AG04449 (cell line): ENCODE measurements around the gene HEY2.

Experiments
- CTCF ChIA-PET: fragments of 350-600 bp; formaldehyde crosslinking; extraction: SDS; loops from one replicate; lab custom pipeline; 2021; ENCODE audit warnings: antibody characterized with exemption; lab: Yijun Ruan, JAX
- POLR2A ChIA-PET: fragments of 400-600, 350-600 bp; formaldehyde crosslinking; extraction: SDS; loops from one replicate; lab custom pipeline; 2020; ENCODE audit warnings: antibody characterized with exemption, inconsistent platforms; lab: Yijun Ruan, JAX
- DNase-seq: peaks from one replicate; pipeline ENCODE4 v3.0.0-alpha.2; 2010; ENCODE audit warnings: low read depth, low spot score
- H3K4me3 ChIP-seq: 2 replicates; pipeline ENCODE4 v1.5.1; 2011; ENCODE audit warnings: low read depth, mild to moderate bottlenecking, control low read depth, low read length
- TF ChIP-seq, protein P1 (sequence below): IDR thresholded peaks from one replicate; pipeline ENCODE4 v1.5.1; 2011; ENCODE audit warnings: mild to moderate bottlenecking, moderate library complexity, low read length, control low read depth, inconsistent platforms; ENCODE audit not compliant: insufficient read depth; ENCODE audit errors: missing control alignments

HEY2 gene

DNA sequence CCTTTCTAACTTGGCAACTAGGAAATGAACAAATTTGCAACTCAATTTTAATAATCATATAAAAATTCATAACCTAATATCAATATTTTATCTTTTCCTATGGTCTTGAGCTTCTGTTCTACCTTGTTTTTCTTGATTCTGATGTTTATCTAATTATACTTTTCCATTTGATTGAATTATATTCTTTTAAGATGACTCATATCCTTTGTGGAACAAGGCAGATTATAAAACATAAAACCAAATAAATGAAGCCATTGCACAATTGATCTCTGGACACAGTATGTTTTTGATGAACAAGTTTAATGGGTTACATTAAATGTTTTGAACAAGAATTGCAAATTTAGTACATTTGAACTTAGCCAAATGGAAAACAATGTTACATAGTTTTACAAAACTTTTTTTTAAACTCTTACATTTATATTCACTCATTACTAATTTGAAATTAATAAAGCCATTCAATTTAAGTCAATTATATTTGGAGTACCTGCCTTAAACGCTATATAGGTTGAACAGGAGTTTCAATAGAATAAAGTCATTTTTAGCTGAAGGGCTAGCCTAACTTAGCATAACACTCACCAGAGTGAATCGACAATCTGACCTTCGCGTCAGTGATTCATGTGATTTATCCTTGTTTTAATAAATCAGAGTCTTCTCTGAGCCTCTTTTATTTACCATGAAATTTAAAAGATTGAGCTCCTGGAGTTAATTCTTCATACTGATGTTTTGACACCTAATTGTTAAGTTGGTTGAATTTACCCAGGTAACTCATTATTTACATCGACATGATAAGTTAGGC lies 45.1 kb downstream of the HEY2 start:
- TF ChIP-seq, protein P1, sequence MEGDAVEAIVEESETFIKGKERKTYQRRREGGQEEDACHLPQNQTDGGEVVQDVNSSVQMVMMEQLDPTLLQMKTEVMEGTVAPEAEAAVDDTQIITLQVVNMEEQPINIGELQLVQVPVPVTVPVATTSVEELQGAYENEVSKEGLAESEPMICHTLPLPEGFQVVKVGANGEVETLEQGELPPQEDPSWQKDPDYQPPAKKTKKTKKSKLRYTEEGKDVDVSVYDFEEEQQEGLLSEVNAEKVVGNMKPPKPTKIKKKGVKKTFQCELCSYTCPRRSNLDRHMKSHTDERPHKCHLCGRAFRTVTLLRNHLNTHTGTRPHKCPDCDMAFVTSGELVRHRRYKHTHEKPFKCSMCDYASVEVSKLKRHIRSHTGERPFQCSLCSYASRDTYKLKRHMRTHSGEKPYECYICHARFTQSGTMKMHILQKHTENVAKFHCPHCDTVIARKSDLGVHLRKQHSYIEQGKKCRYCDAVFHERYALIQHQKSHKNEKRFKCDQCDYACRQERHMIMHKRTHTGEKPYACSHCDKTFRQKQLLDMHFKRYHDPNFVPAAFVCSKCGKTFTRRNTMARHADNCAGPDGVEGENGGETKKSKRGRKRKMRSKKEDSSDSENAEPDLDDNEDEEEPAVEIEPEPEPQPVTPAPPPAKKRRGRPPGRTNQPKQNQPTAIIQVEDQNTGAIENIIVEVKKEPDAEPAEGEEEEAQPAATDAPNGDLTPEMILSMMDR = no peak
- no peak for DNase-seq
- ChIA-PET CTCF (interaction anchor here (1.1 to 15.5 kb wide), 6 partner anchors 10 to 180 kb away, joined by 3 to 241 read pairs (median 4); partner anchors contain the start of gene HINT3), POLR2A (no interaction called here)
- H3K4me3 ChIP-seq = no peak overlapping the region

GRCh38 chr6:125795301-125795700 lies 45.9 kb downstream of the HEY2 start:
- TF ChIP-seq, protein P1 = no peak
- CTCF ChIA-PET = interaction anchor here (1.3 to 15.5 kb wide), 4 partner anchors 14 to 179 kb away, joined by 3 to 241 read pairs (median 40); partner anchors contain the start of gene HINT3
- no peak overlapping the region for H3K4me3 ChIP-seq
- no peak for DNase-seq
- POLR2A ChIA-PET = no interaction called here

GRCh38 chr6:125797120-125797885 lies 47.9 kb downstream of the HEY2 start:
- H3K4me3 ChIP-seq = no peak overlapping the region
- TF ChIP-seq, protein P1 = no peak
- ChIA-PET POLR2A (no interaction called here), CTCF (interaction anchor here (1.8 to 15.5 kb wide), 2 partner anchors 158 to 177 kb away, joined by 7 to 241 read pairs; partner anchors contain the start of gene HINT3)
- no peak for DNase-seq

DNA sequence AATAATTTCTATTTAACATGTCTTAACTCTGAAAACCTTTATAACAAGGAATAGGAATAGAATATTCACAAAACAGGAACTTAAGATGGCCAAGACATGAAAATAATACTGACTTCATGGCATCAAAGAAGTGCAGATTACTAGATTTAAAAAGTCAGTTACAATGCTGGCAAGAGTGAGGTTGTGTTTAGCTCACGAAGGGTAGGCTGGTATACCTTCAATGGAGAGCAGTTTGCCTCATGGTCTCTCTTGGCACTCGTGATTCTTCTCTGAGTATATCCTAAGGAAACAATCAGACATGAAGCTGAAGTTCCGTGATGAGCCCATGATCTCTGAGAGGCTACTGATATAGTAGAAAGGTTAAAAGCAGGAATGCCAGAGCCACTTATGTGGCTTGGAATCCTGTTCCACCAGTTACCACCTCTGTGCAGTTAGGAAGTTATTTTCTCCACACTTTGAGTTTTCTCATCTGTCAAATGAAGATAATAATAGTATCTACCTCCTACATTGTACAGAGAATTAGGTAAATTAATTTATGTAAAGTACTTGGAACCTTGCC lies 48.5 kb downstream of the HEY2 start:
- H3K4me3 ChIP-seq = no peak overlapping the region
- ChIA-PET POLR2A (interaction anchor here (1.3 to 1.4 kb wide), 2 partner anchors 7 to 10 kb away, joined by 3 to 5 read pairs; partner anchors contain the start of gene NCOA7), CTCF (interaction anchor here (1.2 to 15.5 kb wide), 3 partner anchors 12 to 176 kb away, joined by 3 to 241 read pairs (median 7); partner anchors contain the start of gene HINT3)
- no peak for DNase-seq
- TF ChIP-seq, protein P1 = no peak

DNA sequence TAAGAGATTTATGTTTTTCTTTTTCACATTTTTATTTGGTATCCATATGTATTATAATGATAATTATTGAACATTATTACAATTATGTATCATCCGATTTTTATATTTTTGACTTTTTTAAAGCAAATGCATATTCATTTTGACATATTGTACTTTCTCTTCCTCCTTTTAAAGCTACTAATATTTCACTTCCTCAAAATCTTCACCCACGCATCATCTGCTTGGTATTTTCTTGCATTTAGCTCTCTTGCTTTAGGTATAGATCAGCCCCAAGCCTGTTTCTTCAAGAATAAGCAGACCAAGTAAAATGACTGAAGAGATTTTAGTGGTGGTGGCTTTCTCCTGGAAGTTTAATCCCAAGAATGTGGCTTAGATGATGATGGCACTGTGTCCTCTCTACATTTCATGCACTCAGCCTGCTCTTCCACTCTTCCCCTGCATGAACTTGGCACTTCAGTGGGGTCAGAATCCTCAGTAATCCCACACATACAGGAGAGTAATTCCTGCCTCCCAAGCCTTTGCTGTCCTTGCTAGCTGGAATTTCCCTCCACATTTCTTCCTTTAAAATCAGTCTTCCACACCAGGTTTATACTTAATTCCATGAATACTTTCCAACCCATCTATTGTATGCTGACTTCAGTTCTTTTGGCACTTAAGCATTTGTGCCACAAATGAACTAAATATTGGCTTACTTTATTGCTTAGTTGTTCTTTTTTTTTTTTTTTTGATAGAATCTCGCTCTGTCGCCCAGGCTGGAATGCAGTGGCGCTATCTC lies 49.5 kb downstream of the HEY2 start:
- ChIA-PET CTCF (interaction anchor here (0.6 to 1.8 kb wide), 5 partner anchors 11 to 868 kb away, joined by 3 to 7 read pairs (median 3); no protein-coding TSS in a partner anchor), POLR2A (interaction anchor here (1.3 to 1.4 kb wide), 2 partner anchors 8 to 9 kb away, joined by 3 to 5 read pairs; partner anchors contain the start of gene NCOA7)
- DNase-seq = no peak
- TF ChIP-seq, protein P1 = no peak
- no peak overlapping the region for H3K4me3 ChIP-seq
